CD1c-positive myeloid dendritic cell (primary cell): ENCODE measurements around the gene CXCR2.

Experiments used
- DNase-seq: peaks from one replicate; pipeline ENCODE4 v3.0.0-alpha.2; 2016; ENCODE audit errors: extremely low spot score

The CXCR2 gene

GRCh38 chr2:218186355-218186766 is 60.5 kb downstream of the CXCR2 start:
- DNase-seq: peak; percentile 86
